IPS-18a (cell line): ENCODE measurements around the gene FRAT2.

Experiments
- H3K27ac ChIP-seq: one replicate; pipeline ENCODE4 v1.5.1; 2013; ENCODE audit warnings: low read length
- H3K27me3 ChIP-seq: one replicate; pipeline ENCODE4 v1.6.1; 2013; ENCODE audit warnings: mild to moderate bottlenecking, low read length; ENCODE audit not compliant: control insufficient read depth, insufficient read depth
- H3K36me3 ChIP-seq: one replicate; pipeline ENCODE4 v1.6.1; 2013; ENCODE audit warnings: low read depth, low read length; ENCODE audit not compliant: control insufficient read depth
- H3K4me1 ChIP-seq: one replicate; pipeline ENCODE4 v1.6.1; 2013; ENCODE audit warnings: low read depth, low read length; ENCODE audit not compliant: control insufficient read depth
- H3K4me3 ChIP-seq: one replicate; pipeline ENCODE4 v1.5.1; 2013; ENCODE audit warnings: low read length
- H3K9ac ChIP-seq: one replicate; pipeline ENCODE4 v1.6.1; 2013; ENCODE audit warnings: mild to moderate bottlenecking, low read length, moderate library complexity
- H3K9me3 ChIP-seq: one replicate; pipeline ENCODE4 v1.6.1; 2013; ENCODE audit warnings: low read depth, low read length; ENCODE audit not compliant: control insufficient read depth

Gene FRAT2

DNA sequence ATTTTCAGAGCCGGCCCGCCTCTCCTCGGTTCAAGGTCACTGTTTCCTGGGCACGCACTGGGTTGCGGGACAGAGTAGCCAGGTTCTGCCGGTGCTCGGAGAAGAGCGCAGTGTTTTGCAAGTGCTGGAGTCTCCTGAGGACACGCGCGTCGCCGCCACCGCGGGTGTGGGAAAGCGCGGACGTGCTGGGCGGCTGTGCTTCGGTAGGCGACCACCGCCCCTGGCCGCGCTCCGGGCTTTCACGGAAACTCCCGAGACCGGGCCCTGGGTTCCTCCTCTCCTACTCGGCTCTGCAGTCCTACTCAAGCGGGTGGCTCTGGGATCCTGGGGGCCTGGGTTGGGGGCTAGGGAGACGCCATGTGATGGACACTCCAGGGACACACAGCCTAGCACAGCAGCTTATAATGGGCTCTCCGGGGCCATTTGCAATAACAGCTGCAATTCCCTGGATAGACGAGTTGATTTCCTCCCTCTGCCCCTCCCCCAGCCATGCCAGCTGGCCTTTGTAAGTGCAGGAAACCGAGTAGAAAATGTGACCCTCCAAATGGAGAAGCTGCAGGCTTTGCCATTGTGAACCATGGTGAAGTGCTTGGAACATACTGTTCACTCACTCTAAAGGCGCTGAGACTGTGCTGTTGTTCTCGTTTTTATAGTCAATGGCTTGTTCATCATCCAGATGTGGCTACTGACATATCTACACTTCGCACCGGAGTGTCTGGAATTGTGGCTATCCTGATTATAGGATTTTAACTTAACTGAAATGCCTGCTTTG lies 13.3 kb downstream of the FRAT2 start:
- H3K27ac ChIP-seq = no peak overlapping the region
- H3K9ac ChIP-seq = peak overlapping the region; percentile 42
- H3K36me3 ChIP-seq = no peaks in the 10 kb centered on the region
- peaks cover 11% of the 10 kb centered on the region for H3K4me1 ChIP-seq
- H3K9me3 ChIP-seq = no peaks in the 10 kb centered on the region
- peaks cover 46% of the 10 kb centered on the region for H3K27me3 ChIP-seq
- H3K4me3 ChIP-seq = peak overlapping the region; percentile 85

GRCh38 chr10:97320480-97321031 lies 14.0 kb downstream of the FRAT2 start:
- peaks cover 11% of the 10 kb centered on the region for H3K4me1 ChIP-seq
- H3K9ac ChIP-seq = peak overlapping the region; percentile 42
- H3K9me3 ChIP-seq = no peaks in the 10 kb centered on the region
- peaks cover 46% of the 10 kb centered on the region for H3K27me3 ChIP-seq
- no peak overlapping the region for H3K27ac ChIP-seq
- peak overlapping the region; percentile 85 for H3K4me3 ChIP-seq
- H3K36me3 ChIP-seq = no peaks in the 10 kb centered on the region

DNA sequence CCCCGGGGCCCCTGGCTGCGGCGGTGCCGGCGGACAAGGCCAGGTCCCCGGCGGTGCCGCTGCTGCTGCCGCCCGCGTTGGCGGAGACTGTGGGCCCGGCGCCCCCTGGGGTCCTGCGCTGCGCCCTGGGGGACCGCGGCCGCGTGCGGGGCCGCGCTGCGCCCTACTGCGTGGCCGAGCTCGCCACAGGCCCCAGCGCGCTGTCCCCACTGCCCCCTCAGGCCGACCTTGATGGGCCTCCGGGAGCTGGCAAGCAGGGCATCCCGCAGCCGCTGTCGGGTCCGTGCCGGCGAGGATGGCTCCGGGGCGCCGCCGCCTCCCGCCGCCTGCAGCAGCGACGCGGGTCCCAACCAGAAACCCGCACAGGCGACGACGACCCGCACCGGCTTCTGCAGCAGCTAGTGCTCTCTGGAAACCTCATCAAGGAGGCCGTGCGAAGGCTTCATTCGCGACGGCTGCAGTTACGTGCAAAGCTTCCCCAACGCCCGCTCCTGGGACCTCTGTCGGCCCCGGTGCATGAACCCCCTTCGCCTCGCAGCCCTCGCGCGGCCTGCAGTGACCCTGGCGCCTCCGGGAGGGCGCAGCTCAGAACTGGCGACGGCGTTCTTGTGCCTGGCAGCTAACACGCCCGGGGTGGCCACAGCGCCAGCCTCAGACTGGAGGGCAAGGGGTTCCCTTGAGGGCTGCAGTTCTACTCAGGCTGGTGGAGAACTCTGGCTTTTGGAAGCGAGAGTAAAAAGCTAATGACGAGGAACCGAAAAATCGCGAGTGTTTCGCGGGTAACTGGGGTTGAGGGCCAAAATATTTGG lies 14.7 kb downstream of the FRAT2 start:
- H3K27ac ChIP-seq = no peak overlapping the region
- peaks cover 46% of the 10 kb centered on the region for H3K27me3 ChIP-seq
- H3K9ac ChIP-seq = peak overlapping the region; percentile 6
- peaks cover 11% of the 10 kb centered on the region for H3K4me1 ChIP-seq
- peak overlapping the region; percentile 85 for H3K4me3 ChIP-seq
- no peaks in the 10 kb centered on the region for H3K36me3 ChIP-seq
- no peaks in the 10 kb centered on the region for H3K9me3 ChIP-seq

DNA sequence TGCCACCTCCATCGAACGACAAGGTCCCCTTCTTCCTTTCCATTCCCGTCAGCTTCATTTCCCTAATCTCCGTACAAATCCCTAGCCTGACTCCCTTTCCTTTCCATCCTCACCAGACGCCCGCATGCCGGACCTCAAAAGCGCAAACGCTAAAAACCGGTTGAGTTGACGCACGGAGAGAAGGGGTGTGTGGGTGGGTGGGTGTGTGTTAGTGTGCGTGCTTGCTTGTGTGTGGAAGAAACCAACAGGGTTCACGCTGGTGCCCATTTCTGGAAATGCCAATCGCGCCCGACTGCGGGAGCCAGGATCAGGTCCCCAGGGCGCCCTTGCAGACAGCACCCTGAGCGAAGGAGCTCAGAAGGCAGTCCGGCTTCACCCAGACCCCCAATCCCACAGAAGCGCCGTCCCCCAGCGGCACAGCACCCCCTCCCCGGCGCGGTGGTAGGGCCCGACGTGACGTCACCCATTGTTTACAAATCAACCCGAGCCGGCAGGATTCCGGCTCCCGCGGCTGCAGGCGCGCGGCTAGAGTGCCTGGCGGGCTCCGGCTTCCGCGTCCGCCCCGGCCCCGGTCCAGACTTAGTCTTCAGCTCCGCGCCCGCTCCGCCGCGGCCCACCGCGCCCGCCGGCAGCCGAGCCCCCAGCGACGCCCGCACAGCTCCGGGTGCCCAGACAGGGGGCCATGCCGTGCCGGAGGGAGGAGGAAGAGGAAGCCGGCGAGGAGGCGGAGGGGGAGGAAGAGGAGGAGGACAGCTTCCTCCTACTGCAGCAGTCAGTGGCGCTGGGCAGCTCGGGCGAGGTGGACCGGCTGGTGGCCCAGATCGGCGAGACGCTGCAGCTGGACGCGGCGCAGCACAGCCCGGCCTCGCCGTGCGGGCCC lies 15.5 kb downstream of the FRAT2 start, which contains the start of gene FRAT1:
FRAT1 (plus strand) TSS at position 500 of the 880 bp plus-strand sequence; CDS start at position 683, 183 bp downstream.
- H3K27ac ChIP-seq = peak within 1 kb of the TSS; percentile 97
- H3K36me3 ChIP-seq = no peaks in the 10 kb centered on the region
- H3K9ac ChIP-seq = peak within 1 kb of the TSS; percentile 96
- H3K27me3 ChIP-seq = peaks cover 46% of the 10 kb centered on the region
- no peaks in the 10 kb centered on the region for H3K9me3 ChIP-seq
- H3K4me3 ChIP-seq = peak within 1 kb of the TSS; percentile 85
- H3K4me1 ChIP-seq = peaks cover 11% of the 10 kb centered on the region

DNA sequence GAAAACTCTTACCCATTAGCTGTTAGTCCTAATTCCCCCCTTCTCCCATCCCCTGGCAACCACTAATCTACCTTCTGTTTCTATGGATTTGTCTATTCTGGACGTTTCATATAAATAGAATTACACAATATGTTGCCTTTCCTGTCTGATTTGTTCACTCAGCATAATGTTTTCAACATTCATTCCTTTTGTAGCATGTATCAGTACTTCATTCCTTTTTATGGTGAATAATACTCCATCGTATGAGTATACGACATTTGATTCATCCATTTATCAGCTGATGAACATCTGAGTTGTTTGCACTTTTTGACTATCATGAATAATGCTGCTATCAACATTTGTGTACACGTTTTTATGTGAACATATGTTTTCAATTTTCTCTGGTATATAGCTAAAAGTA lies 19.9 kb downstream of the FRAT2 start:
- Histone ChIP-seq H3K36me3 (no peaks in the 10 kb centered on the region), H3K27ac (no peak overlapping the region), H3K4me3 (no peak overlapping the region), H3K4me1 (no peaks in the 10 kb centered on the region), H3K27me3 (peaks cover 18% of the 10 kb centered on the region), H3K9ac (no peak overlapping the region), H3K9me3 (no peaks in the 10 kb centered on the region)

DNA sequence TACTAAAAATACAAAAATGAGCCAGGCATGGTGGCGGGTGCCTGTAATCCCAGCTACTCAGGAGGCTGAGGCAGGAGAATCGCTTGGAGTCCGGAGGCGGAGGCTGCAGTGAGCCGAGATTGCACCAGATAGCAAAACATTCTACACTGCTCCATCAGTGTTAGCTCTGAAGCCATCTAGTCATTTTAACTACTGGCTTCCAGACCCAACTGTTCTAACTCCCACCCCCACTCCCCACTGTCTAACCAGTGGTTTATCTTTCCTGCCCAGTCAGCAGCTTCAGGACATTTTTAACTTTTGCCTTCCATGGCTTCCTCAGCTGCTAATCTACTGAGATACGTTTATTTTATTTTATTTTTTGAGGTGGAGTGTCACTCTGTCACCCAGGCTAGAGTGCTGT lies 21.6 kb downstream of the FRAT2 start:
- peaks cover 8% of the 10 kb centered on the region for H3K27me3 ChIP-seq
- H3K36me3 ChIP-seq = no peaks in the 10 kb centered on the region
- no peaks in the 10 kb centered on the region for H3K4me1 ChIP-seq
- H3K4me3 ChIP-seq = no peak overlapping the region
- H3K9ac ChIP-seq = no peak overlapping the region
- H3K27ac ChIP-seq = no peak overlapping the region
- no peaks in the 10 kb centered on the region for H3K9me3 ChIP-seq

DNA sequence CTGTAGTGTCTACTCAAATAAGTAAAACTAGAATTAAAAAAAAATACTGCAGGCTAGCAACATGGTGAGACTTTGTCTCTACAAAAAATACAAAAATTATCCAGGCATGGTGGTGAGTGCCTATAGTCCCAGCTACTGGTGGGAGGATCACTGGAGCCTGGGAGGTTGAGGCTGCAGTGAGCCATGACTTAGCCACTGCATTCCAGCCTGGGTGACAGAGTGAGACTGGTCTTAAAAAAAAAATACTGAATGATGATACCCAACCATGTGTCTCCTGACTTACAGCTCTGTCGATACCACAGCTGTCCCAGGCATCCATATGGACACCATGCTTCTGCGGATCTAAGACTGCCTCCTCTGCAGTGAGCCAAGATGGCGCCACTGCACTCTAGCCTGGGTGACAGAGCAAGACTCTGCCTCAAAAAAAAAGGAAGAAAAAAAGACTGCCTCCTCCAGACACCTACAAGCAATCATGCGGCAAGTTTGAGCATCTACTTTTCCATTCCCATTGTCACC lies 23.4 kb downstream of the FRAT2 start:
- Histone ChIP-seq H3K27ac (no peak overlapping the region), H3K4me3 (no peak overlapping the region), H3K4me1 (no peaks in the 10 kb centered on the region), H3K36me3 (no peaks in the 10 kb centered on the region), H3K27me3 (no peaks in the 10 kb centered on the region), H3K9me3 (no peaks in the 10 kb centered on the region), H3K9ac (no peak overlapping the region)

- Histone ChIP-seq H3K4me1 (no peaks in the 10 kb centered on the region), H3K4me3 (no peak overlapping the region), H3K36me3 (no peaks in the 10 kb centered on the region), H3K9ac (no peak overlapping the region), H3K27me3 (no peaks in the 10 kb centered on the region), H3K27ac (no peak overlapping the region), H3K9me3 (no peaks in the 10 kb centered on the region)
These were observed 26.4 kb downstream of the FRAT2 start for GRCh38 chr10:97307866-97308780.

DNA sequence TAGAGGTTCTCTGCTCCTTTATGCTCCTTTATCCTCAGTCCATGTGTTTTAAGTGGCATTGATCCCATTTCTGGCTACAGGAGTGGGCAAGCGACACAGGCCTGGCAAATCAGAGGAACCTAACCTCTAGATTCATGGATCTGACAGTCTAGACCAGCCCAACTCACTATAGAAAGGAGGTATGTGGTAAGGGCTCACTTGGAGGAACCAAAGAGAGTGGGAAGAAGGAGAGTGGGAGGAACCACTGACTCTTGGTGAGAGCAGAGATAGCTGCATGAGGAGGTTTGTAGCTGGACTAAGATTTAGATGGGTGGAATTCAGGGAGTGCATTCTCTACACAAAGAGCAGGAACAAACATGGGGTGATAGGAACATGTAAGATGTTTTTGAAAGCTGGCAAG lies 27.1 kb downstream of the FRAT2 start:
- Histone ChIP-seq H3K9ac (no peak overlapping the region), H3K4me1 (no peaks in the 10 kb centered on the region), H3K4me3 (no peak overlapping the region), H3K27ac (no peak overlapping the region), H3K36me3 (no peaks in the 10 kb centered on the region), H3K9me3 (no peaks in the 10 kb centered on the region), H3K27me3 (no peaks in the 10 kb centered on the region)

GRCh38 chr10:97302088-97302791 lies 32.3 kb downstream of the FRAT2 start:
- no peaks in the 10 kb centered on the region for H3K4me1 ChIP-seq
- no peak overlapping the region for H3K9ac ChIP-seq
- no peaks in the 10 kb centered on the region for H3K36me3 ChIP-seq
- H3K27ac ChIP-seq = no peak overlapping the region
- H3K27me3 ChIP-seq = no peaks in the 10 kb centered on the region
- no peaks in the 10 kb centered on the region for H3K9me3 ChIP-seq
- H3K4me3 ChIP-seq = no peak overlapping the region
